ENCODE results near the gene ANAPC10.
"Not testable (repeated sequence)": the region's sequence is repeated elsewhere in the genome, so short reads cannot be mapped to it uniquely, and the experiment has no call there.

The ANAPC10 gene, protein sequence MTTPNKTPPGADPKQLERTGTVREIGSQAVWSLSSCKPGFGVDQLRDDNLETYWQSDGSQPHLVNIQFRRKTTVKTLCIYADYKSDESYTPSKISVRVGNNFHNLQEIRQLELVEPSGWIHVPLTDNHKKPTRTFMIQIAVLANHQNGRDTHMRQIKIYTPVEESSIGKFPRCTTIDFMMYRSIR

DNA sequence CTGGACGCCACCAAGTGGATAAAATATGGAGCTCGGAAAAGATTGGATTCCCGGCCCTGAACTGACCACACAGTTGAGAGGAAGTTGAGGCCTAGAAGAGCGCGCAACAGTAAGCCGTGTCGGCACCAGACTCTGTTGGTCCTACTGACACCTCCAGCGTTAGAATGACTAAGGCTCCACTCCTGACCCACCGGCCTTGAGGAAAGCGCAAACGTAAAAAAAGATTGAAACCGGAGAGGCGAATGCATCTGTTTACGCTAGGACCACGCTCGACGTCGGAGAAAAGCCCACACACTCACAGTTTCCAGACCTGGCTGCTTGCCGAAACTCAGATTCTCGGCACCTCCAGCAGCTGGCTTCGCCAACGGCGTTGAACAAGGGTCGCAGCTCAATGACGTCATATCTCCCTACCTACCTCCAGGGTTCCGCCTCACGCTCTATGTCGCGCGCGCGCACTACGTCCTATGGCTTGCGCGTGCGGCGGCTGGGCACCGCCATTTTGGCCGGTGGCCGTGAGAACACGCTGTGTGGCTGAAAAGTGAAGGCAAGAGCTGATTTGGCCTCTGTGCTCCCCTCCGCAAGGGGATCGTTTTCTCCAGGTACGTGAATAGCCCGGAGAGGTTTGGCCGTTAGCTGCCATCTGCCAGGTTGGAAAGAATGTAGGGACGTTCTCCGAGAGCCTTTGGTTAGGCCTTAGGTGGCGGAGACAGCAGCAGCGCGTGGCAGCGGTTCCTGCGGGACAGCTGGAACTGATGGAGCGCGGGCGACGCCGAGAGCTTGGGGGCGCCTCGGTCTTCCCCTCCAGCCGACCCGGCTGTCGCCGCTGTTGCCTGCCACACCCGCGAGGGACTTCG is at the start of gene ANAPC10, which contains the start of gene ABCE1:
Gene ANAPC10 (minus strand): TSS at position 376 of the 854 bp plus-strand sequence. CDS start 2,097 bp downstream, outside the sequence.
Gene ABCE1 (plus strand): TSS at position 491 of the 854 bp plus-strand sequence. CDS start 6,102 bp downstream, outside the sequence.
- peak within 1 kb of the TSS; percentile 88 for H3K4me3 ChIP-seq (ENCODE audit: low read depth, low read length)
- TF ChIP-seq, protein P1, sequence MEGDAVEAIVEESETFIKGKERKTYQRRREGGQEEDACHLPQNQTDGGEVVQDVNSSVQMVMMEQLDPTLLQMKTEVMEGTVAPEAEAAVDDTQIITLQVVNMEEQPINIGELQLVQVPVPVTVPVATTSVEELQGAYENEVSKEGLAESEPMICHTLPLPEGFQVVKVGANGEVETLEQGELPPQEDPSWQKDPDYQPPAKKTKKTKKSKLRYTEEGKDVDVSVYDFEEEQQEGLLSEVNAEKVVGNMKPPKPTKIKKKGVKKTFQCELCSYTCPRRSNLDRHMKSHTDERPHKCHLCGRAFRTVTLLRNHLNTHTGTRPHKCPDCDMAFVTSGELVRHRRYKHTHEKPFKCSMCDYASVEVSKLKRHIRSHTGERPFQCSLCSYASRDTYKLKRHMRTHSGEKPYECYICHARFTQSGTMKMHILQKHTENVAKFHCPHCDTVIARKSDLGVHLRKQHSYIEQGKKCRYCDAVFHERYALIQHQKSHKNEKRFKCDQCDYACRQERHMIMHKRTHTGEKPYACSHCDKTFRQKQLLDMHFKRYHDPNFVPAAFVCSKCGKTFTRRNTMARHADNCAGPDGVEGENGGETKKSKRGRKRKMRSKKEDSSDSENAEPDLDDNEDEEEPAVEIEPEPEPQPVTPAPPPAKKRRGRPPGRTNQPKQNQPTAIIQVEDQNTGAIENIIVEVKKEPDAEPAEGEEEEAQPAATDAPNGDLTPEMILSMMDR (IDR thresholded peaks at IDR 0.05; ENCODE audit: low read depth, low read length): no peak

DNA sequence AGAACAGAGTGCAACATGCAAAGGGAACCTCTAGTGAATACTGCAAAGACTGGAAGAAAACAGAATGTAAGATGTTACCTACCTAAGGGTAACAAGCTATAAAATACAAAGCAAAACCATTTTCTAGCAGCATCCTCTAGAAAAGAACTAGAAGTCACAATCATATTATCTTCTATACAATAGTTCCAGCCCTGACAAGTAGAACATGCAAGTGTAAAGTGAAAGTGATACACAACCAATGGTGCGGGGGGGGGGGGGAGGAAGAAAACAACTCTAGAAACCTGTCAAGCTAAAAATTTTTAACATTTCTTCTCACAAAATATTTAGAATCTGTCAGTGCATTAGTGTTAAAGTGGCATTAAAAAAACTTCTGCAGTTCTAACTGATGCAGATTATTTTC is 38.2 kb upstream of the ANAPC10 start:
- H3K4me3 ChIP-seq (ENCODE audit: low read depth, low read length): not testable (repeated sequence)

DNA sequence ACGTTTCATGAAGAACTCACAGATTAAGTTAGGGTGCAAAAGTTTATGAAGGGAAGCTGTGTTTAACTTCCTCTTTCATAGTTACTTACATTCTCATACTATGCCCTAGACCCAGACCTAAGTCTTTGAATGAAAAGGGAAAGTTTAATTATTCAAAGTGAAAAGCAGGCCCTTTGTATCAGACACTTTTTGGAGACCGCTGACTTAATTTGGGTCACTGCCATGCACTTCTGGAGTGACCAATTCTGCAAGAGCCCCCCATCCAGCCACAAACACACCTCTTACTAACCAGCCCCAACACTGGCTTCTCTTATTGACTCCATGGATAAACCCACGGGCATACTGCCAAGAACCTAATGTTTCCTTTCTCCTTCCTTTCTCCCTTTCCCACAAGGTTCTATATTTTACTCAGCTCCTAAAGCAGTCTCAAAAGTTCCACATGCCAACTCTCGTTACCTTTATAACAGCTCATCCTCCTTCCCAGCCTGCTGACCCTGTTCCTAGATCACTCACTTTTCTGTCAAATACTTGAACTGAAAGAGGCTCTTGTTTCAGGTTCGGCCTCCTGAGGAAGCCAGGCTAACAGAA is 34.6 kb upstream of the ANAPC10 start:
- TF ChIP-seq, protein P1 (IDR thresholded peaks at IDR 0.05; ENCODE audit: low read depth, low read length): no peak
- H3K4me3 ChIP-seq (ENCODE audit: low read depth, low read length): no peak overlapping the region

DNA sequence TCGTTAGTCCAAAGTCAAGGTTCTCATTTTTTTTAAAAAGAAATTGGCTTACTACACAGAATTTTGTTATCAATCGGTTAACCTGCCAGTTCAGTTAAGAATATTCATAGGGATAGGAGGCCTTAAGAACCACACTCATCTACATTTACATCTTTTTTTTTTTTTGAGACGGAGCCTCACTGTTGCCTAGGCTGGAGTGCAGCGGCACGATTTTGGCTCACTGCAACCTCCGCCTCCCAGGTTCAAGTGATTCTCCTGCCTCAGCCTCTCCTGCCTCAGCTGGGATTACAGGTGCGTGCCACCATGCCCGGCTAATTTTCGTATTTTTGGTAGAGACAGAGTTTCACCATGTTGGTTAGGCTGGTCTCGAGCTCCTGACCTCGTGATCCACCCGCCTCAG is 33.9 kb upstream of the ANAPC10 start:
- H3K4me3 ChIP-seq (ENCODE audit: low read depth, low read length): no peak overlapping the region
- TF ChIP-seq, protein P1 (IDR thresholded peaks at IDR 0.05; ENCODE audit: low read depth, low read length): no peak

DNA sequence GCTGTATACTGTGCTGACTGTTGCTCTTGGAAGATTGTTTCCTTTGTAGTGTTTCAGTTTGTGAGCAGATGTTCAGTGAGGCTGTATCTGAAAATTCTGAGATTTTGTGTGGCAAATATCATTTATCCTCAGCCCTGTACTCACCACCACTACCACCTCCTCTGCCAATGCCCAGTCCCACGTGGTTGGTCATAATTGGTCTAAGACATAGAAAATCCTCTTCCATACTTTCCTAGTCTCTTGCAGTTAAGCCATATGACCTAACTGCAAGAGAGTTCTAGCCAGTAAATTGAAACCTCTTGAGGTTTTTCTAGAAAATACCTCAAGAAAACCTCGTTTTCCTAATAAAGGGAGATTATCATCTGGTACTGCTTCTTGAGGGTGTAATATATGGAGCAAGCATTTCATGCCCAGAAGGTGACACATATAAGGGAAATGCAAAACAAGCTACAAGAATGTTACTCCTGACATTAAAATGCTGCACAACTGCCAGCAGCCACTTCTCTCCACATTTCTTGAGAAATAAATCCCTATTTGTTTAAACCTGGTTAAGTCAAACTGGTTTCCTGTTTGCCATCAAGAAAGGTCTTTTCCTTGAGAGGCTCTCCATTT is 32.9 kb upstream of the ANAPC10 start:
- TF ChIP-seq, protein P1 (IDR thresholded peaks at IDR 0.05; ENCODE audit: low read depth, low read length): no peak
- H3K4me3 ChIP-seq (ENCODE audit: low read depth, low read length): no peak overlapping the region

DNA sequence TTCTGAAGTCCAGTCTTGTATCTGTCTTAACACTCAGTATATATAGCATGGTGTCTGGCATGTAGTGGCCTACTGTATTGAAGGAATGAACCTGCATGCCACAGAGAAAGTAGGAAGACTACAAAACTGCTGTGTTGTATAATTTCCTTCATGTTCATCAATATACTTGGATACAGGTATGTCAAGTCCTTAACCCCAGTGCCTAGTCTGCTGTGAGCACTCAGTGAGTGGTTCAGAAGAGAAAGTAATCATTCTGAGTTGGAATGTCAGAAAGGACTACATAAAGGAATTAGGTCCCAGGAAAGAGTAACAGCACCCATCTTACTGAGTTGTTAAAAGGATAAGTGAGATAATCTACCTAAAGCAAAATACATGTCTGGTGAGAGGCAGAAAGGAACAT is 32.1 kb upstream of the ANAPC10 start:
- TF ChIP-seq, protein P1 (IDR thresholded peaks at IDR 0.05; ENCODE audit: low read depth, low read length): no peak
- no peak overlapping the region for H3K4me3 ChIP-seq (ENCODE audit: low read depth, low read length)

DNA sequence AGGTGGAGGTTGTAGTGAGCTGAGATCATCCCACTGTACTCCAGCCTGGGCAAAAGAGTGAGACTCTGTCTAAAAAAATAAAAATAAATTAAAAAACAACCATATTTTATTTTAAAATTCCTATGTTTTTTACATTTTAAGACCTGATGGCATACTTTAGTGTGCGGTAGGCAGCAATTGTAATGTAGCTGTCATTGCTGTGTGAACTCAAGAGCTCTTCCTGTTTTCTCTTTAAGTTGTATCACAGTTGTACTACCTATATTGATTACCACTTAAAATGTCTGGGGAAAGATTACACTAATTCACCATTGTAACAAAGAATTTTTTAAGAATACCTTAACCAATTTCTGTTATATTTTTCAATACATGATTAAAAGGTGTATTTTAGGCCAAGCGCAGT is 27.4 kb upstream of the ANAPC10 start:
- TF ChIP-seq, protein P1 (IDR thresholded peaks at IDR 0.05; ENCODE audit: low read depth, low read length): no peak
- H3K4me3 ChIP-seq (ENCODE audit: low read depth, low read length): no peak overlapping the region

Data from WI38 (cell line).